ENCODE measurements around the gene C6orf89. TPM values are rescaled to one million over a fixed set of nuclear protein-coding genes. Genes with fewer than 3 reads are reported as not detected.

C6orf89 gene
- total and polyA plus RNA-seq, 2 of the 13 experiments (the other 11 are each of a cell fraction or from before 2014, with no cell fraction given), result 22.1 to 32.2 TPM

GRCh38 chr6:36888654-36889481 is 3.1 kb downstream of the C6orf89 start (continued):
- no peak for TF ChIP-seq GPBP1L1 (CRISPR knock-in tag; IDR thresholded peaks at IDR 0.05)
- no peak for TF ChIP-seq SRSF9 (IDR thresholded peaks at IDR 0.05; ENCODE audit: borderline replicate concordance, insufficient read depth, low read depth, low read length, poor library complexity, severe bottlenecking)
- TF ChIP-seq NCOR1 (IDR thresholded peaks at IDR 0.05; ENCODE audit: borderline replicate concordance, low read length), result no peak

DNA sequence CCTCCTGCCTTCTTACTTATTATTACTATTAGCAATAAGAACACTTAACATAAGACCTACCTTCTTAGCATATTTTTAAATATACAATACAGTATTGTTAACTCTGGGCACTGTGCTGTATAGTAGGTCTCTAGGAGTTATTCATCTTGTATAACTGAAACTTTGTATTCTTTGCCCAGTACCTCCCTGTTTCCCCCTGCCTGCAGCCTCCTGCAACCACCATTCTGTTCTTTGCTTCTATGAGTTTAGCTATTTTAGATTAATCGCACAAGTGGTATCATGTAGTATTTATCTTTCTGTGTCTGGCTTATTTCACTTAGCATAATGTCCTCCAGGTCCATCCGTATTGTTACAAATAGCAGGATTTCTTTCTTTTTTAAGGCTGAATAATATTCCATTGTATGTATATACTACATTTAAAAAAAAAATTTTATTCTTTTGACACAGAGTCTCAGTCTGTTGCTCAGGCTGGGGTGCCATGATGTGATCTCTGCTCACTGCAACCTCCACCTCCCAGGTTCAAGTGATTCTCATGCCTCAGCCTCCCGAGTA is 4.4 kb downstream of the C6orf89 start:
- no peak for ATAC-seq
- no peak overlapping the region for H3K27ac ChIP-seq (ENCODE audit: extremely low read length, insufficient read depth, low read length)
- no peak for DNase-seq (ENCODE audit: low spot score)
- WGBS (ENCODE audit: low lambda C conversion rate), result 97% methylated on average over 3 of the region's 3 CpGs
- peaks cover 10% of the 10 kb centered on the region for H3K79me2 ChIP-seq (ENCODE audit: insufficient read depth, low read length)
- no peak overlapping the region for H3K9ac ChIP-seq (ENCODE audit: insufficient read depth, low read depth, low read length)
- intact Hi-C loops (cut with micrococcal nuclease; ENCODE audit: unreplicated experiment), result no loop called here
- BruUV-seq (replicated peaks), result no TSS peak
- H3K4me2 ChIP-seq (ENCODE audit: low read depth, low read length), result no peak overlapping the region
- POLR2A ChIA-PET, result interaction anchor here (1.9 kb wide), 1 partner anchor 16 kb away, joined by 5 read pairs; the partner anchor contains the start of gene PPIL1
- CTCF ChIA-PET (ENCODE audit: low intra/inter-chr PET ratio, low total read pairs), result no interaction called here
- H2AFZ ChIP-seq (ENCODE audit: low read length), result no peak overlapping the region
- no peak overlapping the region for H3K4me3 ChIP-seq (replicated peaks in 1 of 3; ENCODE audit: insufficient read depth in 1 of 3, low read depth in 2 of 3, low read length in 3 of 3)
- H3K36me3 ChIP-seq (replicated peaks in 1 of 2; ENCODE audit: control insufficient read depth in 1 of 2, insufficient read depth in 2 of 2, low read length in 2 of 2), result peaks cover 2 to 11% of the 10 kb centered on the region in 2 experiments; a peak in 4 of 5 replicates
- in situ Hi-C loops (cut with HindIII; ENCODE audit: extremely low pct_ligation_motif_present, low pct_unique_long_range_greater_than_20kb), result no loop called here
- no peaks in the 10 kb centered on the region for H4K20me1 ChIP-seq (ENCODE audit: insufficient read depth, low read length)
- no peaks in the 10 kb centered on the region; a peak in 2 of 5 replicates for H3K27me3 ChIP-seq (ENCODE audit: control insufficient read depth in 1 of 2, insufficient read depth in 2 of 2, low read length in 2 of 2)
- H3K9me3 ChIP-seq (ENCODE audit: low read length), result no peaks in the 10 kb centered on the region
- FAIRE-seq, result no peak
- H3K4me1 ChIP-seq (ENCODE audit: insufficient read depth, low read length), result peaks cover 12% of the 10 kb centered on the region
- no peak for TF ChIP-seq ZFP1 (CRISPR knock-in tag; IDR thresholded peaks at IDR 0.05)
- TF ChIP-seq EEA1 (CRISPR knock-in tag; IDR thresholded peaks at IDR 0.05; ENCODE audit: borderline replicate concordance), result no peak
- TF ChIP-seq, protein P1, sequence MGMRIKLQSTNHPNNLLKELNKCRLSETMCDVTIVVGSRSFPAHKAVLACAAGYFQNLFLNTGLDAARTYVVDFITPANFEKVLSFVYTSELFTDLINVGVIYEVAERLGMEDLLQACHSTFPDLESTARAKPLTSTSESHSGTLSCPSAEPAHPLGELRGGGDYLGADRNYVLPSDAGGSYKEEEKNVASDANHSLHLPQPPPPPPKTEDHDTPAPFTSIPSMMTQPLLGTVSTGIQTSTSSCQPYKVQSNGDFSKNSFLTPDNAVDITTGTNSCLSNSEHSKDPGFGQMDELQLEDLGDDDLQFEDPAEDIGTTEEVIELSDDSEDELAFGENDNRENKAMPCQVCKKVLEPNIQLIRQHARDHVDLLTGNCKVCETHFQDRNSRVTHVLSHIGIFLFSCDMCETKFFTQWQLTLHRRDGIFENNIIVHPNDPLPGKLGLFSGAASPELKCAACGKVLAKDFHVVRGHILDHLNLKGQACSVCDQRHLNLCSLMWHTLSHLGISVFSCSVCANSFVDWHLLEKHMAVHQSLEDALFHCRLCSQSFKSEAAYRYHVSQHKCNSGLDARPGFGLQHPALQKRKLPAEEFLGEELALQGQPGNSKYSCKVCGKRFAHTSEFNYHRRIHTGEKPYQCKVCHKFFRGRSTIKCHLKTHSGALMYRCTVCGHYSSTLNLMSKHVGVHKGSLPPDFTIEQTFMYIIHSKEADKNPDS (CRISPR knock-in tag; IDR thresholded peaks at IDR 0.05), result no peak
- TF ChIP-seq ZNF776 (CRISPR knock-in tag; IDR thresholded peaks at IDR 0.05), result no peak
- no peak for TF ChIP-seq ZNF3 (CRISPR knock-in tag; IDR thresholded peaks at IDR 0.05)
- TF ChIP-seq ZNF567 (CRISPR knock-in tag; IDR thresholded peaks at IDR 0.05; ENCODE audit: borderline replicate concordance), result no peak
- no peak for TF ChIP-seq KAT7 (CRISPR knock-in tag; IDR thresholded peaks at IDR 0.05; ENCODE audit: borderline replicate concordance)
- TF ChIP-seq ZNF234 (CRISPR knock-in tag; conservative IDR thresholded peaks at IDR 0.05), result no peak
- TF ChIP-seq ZMYM4 (CRISPR knock-in tag; IDR thresholded peaks at IDR 0.05), result no peak
- no peak for TF ChIP-seq ZNF343 (CRISPR knock-in tag; IDR thresholded peaks at IDR 0.05)
- no peak for TF ChIP-seq ZNF7 (CRISPR knock-in tag; IDR thresholded peaks at IDR 0.05)
- no peak for TF ChIP-seq GATA4 (IDR thresholded peaks at IDR 0.05; ENCODE audit: borderline replicate concordance, low read depth)
- TF ChIP-seq TSC22D2 (CRISPR knock-in tag; IDR thresholded peaks at IDR 0.05; ENCODE audit: borderline replicate concordance), result no peak
- TF ChIP-seq ZNF564 (CRISPR knock-in tag; IDR thresholded peaks at IDR 0.05), result no peak
- TF ChIP-seq ZNF710 (CRISPR knock-in tag; IDR thresholded peaks at IDR 0.05; ENCODE audit: borderline replicate concordance), result no peak

All from HepG2 (cell line).